ENCODE measurements around the gene C19orf53. TPM values are rescaled to one million over a fixed set of nuclear protein-coding genes. Genes with fewer than 3 reads are reported as not detected.

The C19orf53 gene
- total and polyA plus RNA-seq, 2 of the 13 experiments (the other 11 are each of a cell fraction or from before 2014, with no cell fraction given), result 129 to 130 TPM

DNA sequence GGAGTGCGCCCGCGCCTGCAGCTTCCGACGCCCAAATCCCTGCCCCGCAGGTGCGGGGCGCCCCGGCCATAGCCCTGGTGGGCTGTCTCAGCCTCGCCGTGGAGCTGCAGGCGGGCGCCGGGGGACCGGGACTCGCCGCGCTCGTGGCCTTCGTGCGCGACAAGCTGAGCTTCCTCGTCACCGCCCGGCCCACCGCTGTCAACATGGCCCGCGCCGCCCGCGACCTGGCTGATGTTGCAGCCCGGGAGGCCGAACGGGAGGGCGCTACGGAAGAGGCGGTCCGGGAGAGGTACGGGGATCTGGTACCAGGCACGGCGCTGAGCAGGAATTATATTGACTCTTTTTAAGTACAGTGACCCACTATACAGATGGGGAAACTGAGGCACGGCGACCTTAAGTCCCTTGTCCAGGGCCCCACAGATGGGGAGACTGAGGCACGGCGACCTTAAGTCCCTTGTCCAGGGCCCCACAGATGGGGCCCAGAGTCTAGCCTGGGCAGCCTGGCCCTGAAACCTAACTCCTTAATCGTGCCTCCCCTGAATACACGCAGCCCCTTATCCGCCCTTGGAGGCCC, 9.3 kb upstream of the C19orf53 start (continued):
- TF ChIP-seq, protein P1, sequence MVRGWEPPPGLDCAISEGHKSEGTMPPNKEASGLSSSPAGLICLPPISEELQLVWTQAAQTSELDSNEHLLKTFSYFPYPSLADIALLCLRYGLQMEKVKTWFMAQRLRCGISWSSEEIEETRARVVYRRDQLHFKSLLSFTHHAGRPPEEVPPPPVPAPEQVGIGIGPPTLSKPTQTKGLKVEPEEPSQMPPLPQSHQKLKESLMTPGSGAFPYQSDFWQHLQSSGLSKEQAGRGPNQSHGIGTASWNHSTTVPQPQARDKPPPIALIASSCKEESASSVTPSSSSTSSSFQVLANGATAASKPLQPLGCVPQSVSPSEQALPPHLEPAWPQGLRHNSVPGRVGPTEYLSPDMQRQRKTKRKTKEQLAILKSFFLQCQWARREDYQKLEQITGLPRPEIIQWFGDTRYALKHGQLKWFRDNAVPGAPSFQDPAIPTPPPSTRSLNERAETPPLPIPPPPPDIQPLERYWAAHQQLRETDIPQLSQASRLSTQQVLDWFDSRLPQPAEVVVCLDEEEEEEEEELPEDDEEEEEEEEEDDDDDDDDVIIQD (CRISPR knock-in tag; IDR thresholded peaks at IDR 0.05; ENCODE audit: low read depth), result no peak
- no peak for TF ChIP-seq ZNF563 (CRISPR knock-in tag; IDR thresholded peaks at IDR 0.05)
- TF ChIP-seq DNMT3B (CRISPR knock-in tag; conservative IDR thresholded peaks at IDR 0.05), result no peak
- TF ChIP-seq TSC22D2 (CRISPR knock-in tag; IDR thresholded peaks at IDR 0.05; ENCODE audit: borderline replicate concordance), result no peak
- TF ChIP-seq, protein P2, sequence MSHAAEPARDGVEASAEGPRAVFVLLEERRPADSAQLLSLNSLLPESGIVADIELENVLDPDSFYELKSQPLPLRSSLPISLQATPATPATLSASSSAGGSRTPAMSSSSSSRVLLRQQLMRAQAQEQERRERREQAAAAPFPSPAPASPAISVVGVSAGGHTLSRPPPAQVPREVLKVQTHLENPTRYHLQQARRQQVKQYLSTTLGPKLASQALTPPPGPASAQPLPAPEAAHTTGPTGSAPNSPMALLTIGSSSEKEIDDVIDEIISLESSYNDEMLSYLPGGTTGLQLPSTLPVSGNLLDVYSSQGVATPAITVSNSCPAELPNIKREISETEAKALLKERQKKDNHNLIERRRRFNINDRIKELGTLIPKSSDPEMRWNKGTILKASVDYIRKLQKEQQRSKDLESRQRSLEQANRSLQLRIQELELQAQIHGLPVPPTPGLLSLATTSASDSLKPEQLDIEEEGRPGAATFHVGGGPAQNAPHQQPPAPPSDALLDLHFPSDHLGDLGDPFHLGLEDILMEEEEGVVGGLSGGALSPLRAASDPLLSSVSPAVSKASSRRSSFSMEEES (CRISPR knock-in tag; IDR thresholded peaks at IDR 0.05), result no peak
- no peak for TF ChIP-seq KLF16 (CRISPR knock-in tag; IDR thresholded peaks at IDR 0.05)
- no peak for TF ChIP-seq RARG (CRISPR knock-in tag; IDR thresholded peaks at IDR 0.05; ENCODE audit: low read depth)
- TF ChIP-seq ZNF672 (CRISPR knock-in tag; IDR thresholded peaks at IDR 0.05), result no peak
- TF ChIP-seq, protein P3, sequence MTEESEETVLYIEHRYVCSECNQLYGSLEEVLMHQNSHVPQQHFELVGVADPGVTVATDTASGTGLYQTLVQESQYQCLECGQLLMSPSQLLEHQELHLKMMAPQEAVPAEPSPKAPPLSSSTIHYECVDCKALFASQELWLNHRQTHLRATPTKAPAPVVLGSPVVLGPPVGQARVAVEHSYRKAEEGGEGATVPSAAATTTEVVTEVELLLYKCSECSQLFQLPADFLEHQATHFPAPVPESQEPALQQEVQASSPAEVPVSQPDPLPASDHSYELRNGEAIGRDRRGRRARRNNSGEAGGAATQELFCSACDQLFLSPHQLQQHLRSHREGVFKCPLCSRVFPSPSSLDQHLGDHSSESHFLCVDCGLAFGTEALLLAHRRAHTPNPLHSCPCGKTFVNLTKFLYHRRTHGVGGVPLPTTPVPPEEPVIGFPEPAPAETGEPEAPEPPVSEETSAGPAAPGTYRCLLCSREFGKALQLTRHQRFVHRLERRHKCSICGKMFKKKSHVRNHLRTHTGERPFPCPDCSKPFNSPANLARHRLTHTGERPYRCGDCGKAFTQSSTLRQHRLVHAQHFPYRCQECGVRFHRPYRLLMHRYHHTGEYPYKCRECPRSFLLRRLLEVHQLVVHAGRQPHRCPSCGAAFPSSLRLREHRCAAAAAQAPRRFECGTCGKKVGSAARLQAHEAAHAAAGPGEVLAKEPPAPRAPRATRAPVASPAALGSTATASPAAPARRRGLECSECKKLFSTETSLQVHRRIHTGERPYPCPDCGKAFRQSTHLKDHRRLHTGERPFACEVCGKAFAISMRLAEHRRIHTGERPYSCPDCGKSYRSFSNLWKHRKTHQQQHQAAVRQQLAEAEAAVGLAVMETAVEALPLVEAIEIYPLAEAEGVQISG (CRISPR knock-in tag; IDR thresholded peaks at IDR 0.05), result peak; percentile 13; the same call in 1 of the 2 replicates
- TF ChIP-seq ARNT (IDR thresholded peaks at IDR 0.05), result no peak
- no peak for TF ChIP-seq SP140L (CRISPR knock-in tag; IDR thresholded peaks at IDR 0.05; ENCODE audit: borderline replicate concordance)
- TF ChIP-seq ZNF121 (CRISPR knock-in tag; IDR thresholded peaks at IDR 0.05), result no peak
- TF ChIP-seq, protein P4, sequence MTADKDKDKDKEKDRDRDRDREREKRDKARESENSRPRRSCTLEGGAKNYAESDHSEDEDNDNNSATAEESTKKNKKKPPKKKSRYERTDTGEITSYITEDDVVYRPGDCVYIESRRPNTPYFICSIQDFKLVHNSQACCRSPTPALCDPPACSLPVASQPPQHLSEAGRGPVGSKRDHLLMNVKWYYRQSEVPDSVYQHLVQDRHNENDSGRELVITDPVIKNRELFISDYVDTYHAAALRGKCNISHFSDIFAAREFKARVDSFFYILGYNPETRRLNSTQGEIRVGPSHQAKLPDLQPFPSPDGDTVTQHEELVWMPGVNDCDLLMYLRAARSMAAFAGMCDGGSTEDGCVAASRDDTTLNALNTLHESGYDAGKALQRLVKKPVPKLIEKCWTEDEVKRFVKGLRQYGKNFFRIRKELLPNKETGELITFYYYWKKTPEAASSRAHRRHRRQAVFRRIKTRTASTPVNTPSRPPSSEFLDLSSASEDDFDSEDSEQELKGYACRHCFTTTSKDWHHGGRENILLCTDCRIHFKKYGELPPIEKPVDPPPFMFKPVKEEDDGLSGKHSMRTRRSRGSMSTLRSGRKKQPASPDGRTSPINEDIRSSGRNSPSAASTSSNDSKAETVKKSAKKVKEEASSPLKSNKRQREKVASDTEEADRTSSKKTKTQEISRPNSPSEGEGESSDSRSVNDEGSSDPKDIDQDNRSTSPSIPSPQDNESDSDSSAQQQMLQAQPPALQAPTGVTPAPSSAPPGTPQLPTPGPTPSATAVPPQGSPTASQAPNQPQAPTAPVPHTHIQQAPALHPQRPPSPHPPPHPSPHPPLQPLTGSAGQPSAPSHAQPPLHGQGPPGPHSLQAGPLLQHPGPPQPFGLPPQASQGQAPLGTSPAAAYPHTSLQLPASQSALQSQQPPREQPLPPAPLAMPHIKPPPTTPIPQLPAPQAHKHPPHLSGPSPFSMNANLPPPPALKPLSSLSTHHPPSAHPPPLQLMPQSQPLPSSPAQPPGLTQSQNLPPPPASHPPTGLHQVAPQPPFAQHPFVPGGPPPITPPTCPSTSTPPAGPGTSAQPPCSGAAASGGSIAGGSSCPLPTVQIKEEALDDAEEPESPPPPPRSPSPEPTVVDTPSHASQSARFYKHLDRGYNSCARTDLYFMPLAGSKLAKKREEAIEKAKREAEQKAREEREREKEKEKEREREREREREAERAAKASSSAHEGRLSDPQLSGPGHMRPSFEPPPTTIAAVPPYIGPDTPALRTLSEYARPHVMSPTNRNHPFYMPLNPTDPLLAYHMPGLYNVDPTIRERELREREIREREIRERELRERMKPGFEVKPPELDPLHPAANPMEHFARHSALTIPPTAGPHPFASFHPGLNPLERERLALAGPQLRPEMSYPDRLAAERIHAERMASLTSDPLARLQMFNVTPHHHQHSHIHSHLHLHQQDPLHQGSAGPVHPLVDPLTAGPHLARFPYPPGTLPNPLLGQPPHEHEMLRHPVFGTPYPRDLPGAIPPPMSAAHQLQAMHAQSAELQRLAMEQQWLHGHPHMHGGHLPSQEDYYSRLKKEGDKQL (CRISPR knock-in tag; IDR thresholded peaks at IDR 0.05; ENCODE audit: low read depth), result no peak
- TF ChIP-seq, protein P5, sequence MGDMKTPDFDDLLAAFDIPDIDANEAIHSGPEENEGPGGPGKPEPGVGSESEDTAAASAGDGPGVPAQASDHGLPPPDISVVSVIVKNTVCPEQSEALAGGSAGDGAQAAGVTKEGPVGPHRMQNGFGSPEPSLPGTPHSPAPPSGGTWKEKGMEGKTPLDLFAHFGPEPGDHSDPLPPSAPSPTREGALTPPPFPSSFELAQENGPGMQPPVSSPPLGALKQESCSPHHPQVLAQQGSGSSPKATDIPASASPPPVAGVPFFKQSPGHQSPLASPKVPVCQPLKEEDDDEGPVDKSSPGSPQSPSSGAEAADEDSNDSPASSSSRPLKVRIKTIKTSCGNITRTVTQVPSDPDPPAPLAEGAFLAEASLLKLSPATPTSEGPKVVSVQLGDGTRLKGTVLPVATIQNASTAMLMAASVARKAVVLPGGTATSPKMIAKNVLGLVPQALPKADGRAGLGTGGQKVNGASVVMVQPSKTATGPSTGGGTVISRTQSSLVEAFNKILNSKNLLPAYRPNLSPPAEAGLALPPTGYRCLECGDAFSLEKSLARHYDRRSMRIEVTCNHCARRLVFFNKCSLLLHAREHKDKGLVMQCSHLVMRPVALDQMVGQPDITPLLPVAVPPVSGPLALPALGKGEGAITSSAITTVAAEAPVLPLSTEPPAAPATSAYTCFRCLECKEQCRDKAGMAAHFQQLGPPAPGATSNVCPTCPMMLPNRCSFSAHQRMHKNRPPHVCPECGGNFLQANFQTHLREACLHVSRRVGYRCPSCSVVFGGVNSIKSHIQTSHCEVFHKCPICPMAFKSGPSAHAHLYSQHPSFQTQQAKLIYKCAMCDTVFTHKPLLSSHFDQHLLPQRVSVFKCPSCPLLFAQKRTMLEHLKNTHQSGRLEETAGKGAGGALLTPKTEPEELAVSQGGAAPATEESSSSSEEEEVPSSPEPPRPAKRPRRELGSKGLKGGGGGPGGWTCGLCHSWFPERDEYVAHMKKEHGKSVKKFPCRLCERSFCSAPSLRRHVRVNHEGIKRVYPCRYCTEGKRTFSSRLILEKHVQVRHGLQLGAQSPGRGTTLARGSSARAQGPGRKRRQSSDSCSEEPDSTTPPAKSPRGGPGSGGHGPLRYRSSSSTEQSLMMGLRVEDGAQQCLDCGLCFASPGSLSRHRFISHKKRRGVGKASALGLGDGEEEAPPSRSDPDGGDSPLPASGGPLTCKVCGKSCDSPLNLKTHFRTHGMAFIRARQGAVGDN (CRISPR knock-in tag; IDR thresholded peaks at IDR 0.05), result peak; percentile 20; the same call in 1 of the 2 replicates

Measured in HepG2 (cell line).